HG03469 (cell line): ENCODE data around the gene PRKCH.

Source experiments
- ATAC-seq: cut with Tn5 transposase; IDR thresholded peaks from one replicate; pipeline ENCODE4 v1.9.1; 2021; ENCODE audit warnings: mild to moderate bottlenecking, moderate library complexity, moderate number of reproducible peaks; ENCODE audit not compliant: unreplicated experiment

The PRKCH gene

DNA sequence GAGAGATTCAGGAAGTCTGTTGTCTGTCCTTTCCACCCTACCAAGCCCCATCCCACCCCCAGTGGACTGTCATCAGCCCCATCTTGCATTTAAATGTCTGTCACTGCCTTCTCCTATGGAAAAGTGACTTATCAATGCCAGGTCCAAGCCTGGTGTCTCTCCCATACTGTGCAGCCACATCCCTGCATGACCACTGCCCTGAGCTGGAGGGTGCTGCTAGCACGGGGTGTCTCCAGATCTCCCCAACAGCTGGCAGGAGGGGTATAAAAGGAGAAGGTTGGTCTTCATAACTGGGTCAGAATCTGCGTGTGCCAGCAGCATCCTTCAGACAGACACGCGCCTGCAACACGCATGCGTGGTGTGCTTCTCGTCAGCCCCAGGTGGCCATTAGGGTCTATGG is 219.6 kb downstream of the PRKCH start:
- ATAC-seq: no peak

DNA sequence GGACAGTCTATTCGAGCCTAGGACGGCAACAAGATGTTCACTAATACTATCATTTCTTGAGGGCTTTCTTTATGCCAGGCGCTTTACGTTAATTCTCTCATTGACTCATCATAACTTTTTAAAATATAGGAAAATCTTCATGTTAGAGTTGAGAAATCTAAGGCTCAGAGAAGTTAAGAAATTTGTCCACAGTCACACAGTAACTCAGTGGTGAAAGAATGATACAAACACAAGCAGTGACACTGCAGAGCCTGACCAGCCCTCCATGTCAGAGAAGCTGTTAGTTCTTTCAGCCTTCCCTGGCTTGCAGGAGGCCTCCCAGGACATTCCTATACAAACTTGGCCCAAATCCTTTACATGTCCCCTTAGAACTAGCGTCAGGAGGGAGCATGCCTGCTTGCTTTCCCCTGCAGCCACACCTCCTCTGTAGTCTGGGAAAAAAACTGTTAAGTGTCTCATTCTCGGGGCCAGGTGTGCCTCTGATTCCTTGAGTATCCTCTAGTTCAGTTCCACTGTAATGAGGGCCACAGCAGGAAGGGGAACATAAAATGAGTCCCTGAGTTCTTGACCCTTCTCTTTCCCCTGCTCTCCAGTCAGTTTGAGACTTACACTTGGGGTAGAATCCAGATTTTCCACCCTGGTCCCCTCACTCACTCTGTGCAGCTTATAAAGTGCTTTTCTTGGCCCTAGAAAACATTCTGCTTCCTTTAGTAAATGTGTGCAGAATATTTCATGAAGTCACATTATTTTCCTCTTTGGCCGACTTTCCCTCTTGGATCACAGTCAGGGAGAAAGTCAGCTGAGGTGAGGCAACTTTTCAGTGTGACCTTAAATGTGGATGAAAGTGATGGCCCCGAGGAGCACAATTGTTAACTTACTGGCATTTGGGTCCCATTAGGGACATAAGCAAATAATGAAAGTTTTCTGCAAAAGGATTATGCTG is 221.7 kb downstream of the PRKCH start:
- no peak for ATAC-seq

GRCh38 chr14:61543946-61544345 is 222.6 kb downstream of the PRKCH start:
- no peak for ATAC-seq

GRCh38 chr14:61544448-61545330 is 223.3 kb downstream of the PRKCH start:
- ATAC-seq: no peak

GRCh38 chr14:61545726-61546455 is 224.5 kb downstream of the PRKCH start:
- no peak for ATAC-seq

GRCh38 chr14:61547186-61548069 is 226.0 kb downstream of the PRKCH start:
- no peak for ATAC-seq

DNA sequence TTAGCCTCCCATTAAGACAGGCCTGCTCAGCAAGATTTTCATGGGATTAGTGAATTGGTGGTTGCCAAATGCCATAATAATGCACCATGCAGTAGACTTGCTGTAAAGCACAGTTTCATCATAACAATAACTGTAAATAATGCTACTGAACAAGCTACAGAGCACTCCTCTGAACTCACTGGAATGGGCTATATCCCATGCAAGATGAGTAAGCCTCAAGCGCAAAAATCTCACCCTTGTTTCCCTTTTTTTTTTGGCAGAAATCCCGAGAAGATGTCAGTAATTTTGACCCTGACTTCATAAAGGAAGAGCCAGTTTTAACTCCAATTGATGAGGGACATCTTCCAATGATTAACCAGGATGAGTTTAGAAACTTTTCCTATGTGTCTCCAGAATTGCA is 228.0 kb downstream of the PRKCH start:
- ATAC-seq: no peak

- no peak for ATAC-seq
Observed at GRCh38 chr14:61551384-61551783, 230.0 kb downstream of the PRKCH start.

- no peak for ATAC-seq
Observed at GRCh38 chr14:61552241-61552640, 230.9 kb downstream of the PRKCH start.

DNA sequence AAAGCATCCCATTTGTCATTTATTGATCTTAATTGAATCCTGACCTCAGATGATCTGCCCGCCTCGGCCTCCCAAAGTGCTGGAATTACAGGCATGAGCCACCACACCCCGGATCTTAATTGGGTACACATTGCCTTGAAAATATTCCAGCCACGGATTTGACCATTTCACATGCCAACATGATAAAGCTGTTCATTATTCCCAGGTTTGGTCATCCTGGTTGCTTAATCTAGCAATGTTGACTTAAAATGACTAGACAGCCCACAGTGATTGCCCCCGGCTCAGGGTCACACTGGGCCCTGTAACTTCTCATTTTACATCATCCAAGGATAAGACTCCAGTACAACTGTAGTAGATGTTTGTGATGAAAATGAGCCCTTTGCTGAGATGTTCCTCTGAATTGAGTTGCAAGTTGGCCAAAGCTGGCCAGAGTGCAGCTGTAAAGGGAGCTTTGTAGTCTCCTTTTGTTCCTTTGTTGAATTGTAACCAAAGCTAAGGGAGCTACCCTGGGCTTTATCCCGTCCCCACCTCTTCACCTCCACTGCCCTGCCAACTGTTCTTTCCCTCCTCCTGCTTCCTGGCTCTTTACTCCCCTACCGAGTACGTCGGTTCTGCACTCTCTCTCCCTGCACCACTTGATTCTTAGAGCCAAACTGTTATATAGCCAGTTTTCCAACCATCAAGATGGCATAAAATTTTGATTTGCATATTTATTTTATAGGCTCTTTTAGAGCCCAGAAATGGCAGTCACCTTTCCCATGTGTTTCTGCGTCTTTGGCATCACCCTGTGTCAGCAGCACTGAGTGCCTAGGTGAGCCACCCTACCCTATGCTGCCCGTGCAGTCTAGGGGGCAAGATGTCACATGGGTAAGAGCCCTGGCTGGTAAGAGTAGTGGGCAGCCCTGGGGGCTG is 232.6 kb downstream of the PRKCH start:
- no peak for ATAC-seq

- no peak for ATAC-seq
Observed at GRCh38 chr14:61555056-61555838, 233.9 kb downstream of the PRKCH start.

GRCh38 chr14:61556455-61556854 is 235.1 kb downstream of the PRKCH start:
- no peak for ATAC-seq

GRCh38 chr14:61557262-61557661 is 235.9 kb downstream of the PRKCH start:
- ATAC-seq: no peak

DNA sequence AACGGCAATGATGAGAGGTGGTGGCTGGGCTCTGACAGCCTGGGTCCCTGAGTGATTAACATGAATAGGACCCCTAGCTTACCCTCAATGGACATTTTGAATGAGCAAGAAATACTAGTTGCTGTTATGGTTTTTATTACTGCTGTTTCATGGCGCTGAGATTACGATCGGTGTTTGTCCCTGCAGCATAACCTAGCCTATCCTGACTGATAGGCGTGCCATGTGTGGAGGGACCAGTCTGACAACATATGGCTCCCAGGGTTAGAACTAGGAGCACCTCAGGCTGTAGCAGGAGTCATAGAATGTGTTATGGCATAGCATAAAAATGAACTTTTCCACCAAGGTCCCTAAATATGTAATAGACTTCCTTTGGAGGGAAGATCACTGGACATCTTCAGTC is 236.5 kb downstream of the PRKCH start:
- ATAC-seq: no peak

GRCh38 chr14:61558271-61558670 is 236.9 kb downstream of the PRKCH start:
- ATAC-seq: no peak

DNA sequence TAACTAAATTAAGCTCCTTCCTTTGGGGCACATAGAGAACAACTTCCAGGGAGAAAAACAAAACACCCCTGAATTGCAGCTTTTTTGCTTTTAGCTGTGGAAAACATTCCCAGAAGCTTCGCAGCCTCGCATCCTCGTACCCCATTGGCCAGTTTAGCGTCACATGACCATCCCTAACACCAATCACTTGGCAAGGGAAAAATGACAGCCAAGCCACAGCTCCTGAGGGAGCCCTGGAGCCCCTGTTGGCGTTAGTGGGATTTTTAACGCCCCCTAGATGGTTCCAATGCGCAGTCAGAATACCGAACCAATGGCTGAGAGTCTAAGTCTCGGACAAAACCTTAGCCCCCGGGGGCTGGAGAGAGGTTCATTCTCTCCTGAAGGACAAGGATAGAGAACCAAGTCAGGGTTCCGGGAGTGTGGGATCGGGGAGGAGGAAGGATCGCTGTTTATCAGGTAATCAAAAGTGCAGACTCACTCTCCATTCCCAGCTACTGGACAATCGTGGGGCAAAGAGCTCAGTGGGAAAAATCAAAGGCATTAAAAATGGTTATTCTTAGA is 238.3 kb downstream of the PRKCH start:
- no peak for ATAC-seq

DNA sequence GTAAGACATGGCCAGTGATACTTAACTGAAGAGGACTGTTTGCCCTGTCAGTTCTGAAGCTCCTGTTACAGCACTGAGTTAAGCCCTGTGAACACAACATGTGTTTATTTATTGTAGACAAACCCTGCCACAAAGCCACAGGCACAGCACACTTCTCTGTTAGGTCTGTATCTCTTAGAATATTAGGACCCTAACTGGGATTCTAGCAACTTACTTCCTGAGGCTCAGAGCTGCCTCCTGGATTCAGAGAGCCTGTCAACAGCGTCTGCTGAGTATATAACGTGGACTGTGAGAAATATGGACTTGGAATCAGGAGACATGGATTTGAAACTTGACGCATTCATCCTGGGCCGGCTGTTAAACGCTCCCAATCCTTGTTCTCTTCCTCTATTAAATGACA is 238.9 kb downstream of the PRKCH start:
- no peak for ATAC-seq

GRCh38 chr14:61561104-61561503 is 239.7 kb downstream of the PRKCH start:
- no peak for ATAC-seq
